Measurements from ENCODE around the gene EXOC3. TPM values are rescaled to one million over a fixed set of nuclear protein-coding genes. Genes with fewer than 3 reads are reported as not detected.

EXOC3 gene
- total RNA-seq, 1 donor from 2014 or later: 46.2 TPM

GRCh38 chr5:476814-477175, 33.8 kb downstream of the EXOC3 start:
- Histone ChIP-seq H3K27me3 (ENCODE audit: low read depth) (peaks cover 69% of the 10 kb centered on the region), H3K27ac (replicated peaks) (no peak overlapping the region), H3K9me3 (replicated peaks) (no peaks in the 10 kb centered on the region), H3K4me1 (peaks cover 30% of the 10 kb centered on the region), H3K4me3 (no peak overlapping the region), H3K36me3 (no peaks in the 10 kb centered on the region)
- TF ChIP-seq CTCF (IDR thresholded peaks at IDR 0.05; ENCODE audit: borderline replicate concordance): no peak
- intact Hi-C loops (cut with micrococcal nuclease): no loop called here
- no peak for DNase-seq

- Histone ChIP-seq H3K27ac (replicated peaks) (no peak overlapping the region), H3K4me3 (no peak overlapping the region), H3K27me3 (ENCODE audit: low read depth) (peaks cover 73% of the 10 kb centered on the region), H3K4me1 (peaks cover 25% of the 10 kb centered on the region), H3K36me3 (no peaks in the 10 kb centered on the region), H3K9me3 (replicated peaks) (no peaks in the 10 kb centered on the region)
- intact Hi-C loops (cut with micrococcal nuclease): no loop called here
- DNase-seq: no peak
- no peak for TF ChIP-seq CTCF (IDR thresholded peaks at IDR 0.05; ENCODE audit: borderline replicate concordance)
These were observed 34.3 kb downstream of the EXOC3 start for GRCh38 chr5:477247-477646.

GRCh38 chr5:477871-478270, 34.9 kb downstream of the EXOC3 start:
- no peak for TF ChIP-seq CTCF (IDR thresholded peaks at IDR 0.05; ENCODE audit: borderline replicate concordance)
- H3K4me3 ChIP-seq: no peak overlapping the region
- H3K9me3 ChIP-seq (replicated peaks): no peaks in the 10 kb centered on the region
- no peaks in the 10 kb centered on the region for H3K36me3 ChIP-seq
- peaks cover 80% of the 10 kb centered on the region for H3K27me3 ChIP-seq (ENCODE audit: low read depth)
- intact Hi-C loops (cut with micrococcal nuclease): no loop called here
- no peak for DNase-seq
- H3K4me1 ChIP-seq: peaks cover 20% of the 10 kb centered on the region
- no peak overlapping the region for H3K27ac ChIP-seq (replicated peaks)

DNA sequence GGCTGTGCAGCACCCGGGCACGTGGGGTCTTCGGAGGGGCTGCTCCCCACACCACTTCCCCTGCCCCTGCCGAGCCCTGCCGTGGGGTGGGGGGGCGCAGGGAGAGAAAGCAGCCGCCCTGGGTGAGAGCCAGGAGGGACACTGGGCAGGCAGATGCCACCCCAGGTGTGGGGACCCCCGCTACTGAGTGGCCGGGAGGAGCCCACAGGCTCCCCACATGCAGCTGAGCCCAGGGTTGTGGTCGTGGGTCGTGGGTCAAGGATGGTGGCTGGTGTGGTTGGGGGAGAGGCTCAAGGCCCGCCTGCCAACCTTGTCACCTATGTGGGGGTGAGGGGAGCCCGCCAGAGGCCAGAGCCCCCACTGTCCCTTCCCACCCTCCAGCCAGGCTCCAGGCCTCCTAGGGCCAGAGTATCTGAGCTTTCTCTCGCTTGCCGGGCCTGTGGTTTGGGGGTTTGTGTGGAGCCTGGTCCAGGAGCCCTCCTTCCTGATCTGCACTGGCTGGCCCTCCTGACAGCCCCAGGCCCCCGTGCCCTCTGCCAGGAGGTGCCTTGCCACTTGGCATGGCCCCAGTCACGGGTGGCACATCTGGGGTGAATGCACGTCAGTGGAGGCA, 35.5 kb downstream of the EXOC3 start:
- DNase-seq: no peak
- no peaks in the 10 kb centered on the region for H3K9me3 ChIP-seq (replicated peaks)
- no peak for TF ChIP-seq CTCF (IDR thresholded peaks at IDR 0.05; ENCODE audit: borderline replicate concordance)
- no peaks in the 10 kb centered on the region for H3K36me3 ChIP-seq
- H3K4me3 ChIP-seq: no peak overlapping the region
- intact Hi-C loops (cut with micrococcal nuclease): no loop called here
- H3K4me1 ChIP-seq: peaks cover 16% of the 10 kb centered on the region
- no peak overlapping the region for H3K27ac ChIP-seq (replicated peaks)
- peaks cover 86% of the 10 kb centered on the region for H3K27me3 ChIP-seq (ENCODE audit: low read depth)

DNA sequence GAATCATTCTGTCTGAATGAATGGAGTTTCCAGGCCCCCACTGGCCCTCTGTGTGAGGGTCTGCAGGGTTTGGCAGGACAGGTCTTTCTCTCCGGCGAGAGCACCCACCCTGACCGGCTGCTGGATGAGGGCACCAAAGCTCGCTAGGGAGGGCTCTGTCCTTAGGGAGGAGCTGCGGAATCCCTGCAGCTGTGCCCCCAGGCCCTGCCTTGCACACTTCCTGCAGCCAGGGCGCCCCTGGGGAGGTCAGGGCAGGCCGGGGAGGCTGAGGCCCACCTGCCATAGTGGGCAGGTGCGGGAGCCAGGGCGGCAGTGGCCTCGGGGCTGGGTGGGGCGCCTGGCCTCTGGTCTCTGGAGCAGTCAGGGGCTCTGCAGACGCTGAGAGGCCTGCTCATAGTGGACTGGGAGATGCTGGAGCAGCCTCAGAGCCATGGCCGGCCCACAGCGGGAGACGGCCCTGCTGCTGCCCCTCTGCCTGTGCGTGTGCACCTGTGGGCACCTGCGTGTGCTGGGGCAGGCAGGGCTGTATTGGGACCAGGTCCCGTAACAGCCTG, 36.1 kb downstream of the EXOC3 start:
- no peak overlapping the region for H3K27ac ChIP-seq (replicated peaks)
- H3K36me3 ChIP-seq: no peaks in the 10 kb centered on the region
- peaks cover 91% of the 10 kb centered on the region for H3K27me3 ChIP-seq (ENCODE audit: low read depth)
- H3K4me1 ChIP-seq: peaks cover 11% of the 10 kb centered on the region
- intact Hi-C loops (cut with micrococcal nuclease): no loop called here
- DNase-seq: no peak
- TF ChIP-seq CTCF (IDR thresholded peaks at IDR 0.05; ENCODE audit: borderline replicate concordance): no peak
- no peak overlapping the region for H3K4me3 ChIP-seq
- no peaks in the 10 kb centered on the region for H3K9me3 ChIP-seq (replicated peaks)
